Fibroblast of the conjunctiva (primary cell): Measurements from ENCODE around the gene TNIK.

Experiments
- DNase-seq: peaks from one replicate; pipeline ENCODE4 v3.0.0-alpha.2; 2010; ENCODE audit warnings: low read depth

TNIK gene

DNA sequence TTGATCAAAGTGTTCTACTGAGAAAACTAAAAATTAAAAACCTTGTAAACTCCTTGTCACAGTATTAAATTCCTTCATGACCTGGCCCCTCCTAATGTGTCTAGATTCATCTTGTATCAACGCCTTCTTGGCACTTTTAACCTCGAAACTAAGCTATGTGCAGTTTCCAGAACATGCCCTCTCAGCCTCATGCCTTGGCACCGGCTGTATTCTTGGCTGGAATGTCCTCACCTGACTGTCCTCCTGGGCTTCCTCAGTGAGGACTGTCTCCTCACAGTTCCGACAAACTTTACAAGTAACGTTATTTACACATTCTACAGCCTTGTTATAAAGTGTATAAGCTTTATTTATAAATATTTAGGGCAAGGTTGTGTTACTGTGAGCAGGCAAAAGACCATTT, 237.2 kb downstream of the TNIK start:
- no peak for DNase-seq

DNA sequence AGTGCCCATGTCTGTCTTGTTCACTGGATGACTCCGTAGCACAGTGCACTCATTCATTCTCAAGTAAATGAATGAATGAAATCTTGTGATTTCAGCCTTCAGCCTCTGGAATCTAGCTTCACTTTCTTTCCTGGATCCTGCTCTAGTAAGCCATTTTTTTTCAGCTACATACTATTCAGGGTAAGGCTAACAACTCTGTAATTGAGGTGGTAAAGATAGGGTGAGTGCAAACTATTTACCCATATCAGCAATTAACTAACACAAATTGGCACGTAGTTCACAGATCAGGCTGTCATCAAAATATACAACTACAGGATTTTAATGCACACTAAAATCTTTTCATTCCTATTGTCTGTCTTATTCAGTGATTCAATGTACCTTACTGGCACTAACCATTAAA, 238.6 kb downstream of the TNIK start:
- DNase-seq = no peak

DNA sequence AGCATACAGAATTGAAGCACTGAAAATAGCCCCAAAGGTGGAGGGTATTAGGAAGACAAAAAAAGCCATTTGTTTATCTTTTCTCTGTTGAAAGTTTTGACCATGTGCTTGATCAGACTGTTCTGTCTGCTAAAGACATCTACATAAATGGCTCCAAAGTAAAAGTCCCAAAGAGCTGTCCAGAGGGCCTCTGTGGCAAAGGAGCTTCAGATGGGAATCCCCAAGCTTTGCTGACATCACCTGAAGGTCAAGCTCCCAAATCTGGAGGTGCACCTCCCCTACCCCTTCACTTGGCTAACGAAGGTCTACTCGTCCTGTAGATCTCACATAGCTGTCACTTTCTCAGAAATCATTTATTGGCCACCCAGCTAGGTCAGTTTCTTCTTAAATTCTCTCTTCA, 239.1 kb downstream of the TNIK start:
- DNase-seq = no peak

DNA sequence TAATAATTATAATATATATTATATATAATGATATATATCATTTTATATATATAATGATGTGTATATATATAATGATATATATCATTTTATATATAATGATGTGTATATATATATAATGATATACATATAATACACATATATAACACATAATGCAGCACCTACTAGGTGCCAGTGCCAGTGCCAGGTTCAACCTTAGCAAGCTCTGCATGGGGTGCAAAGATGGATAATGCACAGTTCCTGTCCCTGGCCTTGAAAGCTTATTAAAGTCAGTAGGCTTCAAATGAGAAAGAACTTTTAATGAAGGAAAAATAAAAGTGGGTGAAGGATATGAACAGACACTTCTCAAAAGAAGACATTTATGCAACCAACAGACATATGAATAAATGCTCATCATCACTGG, 240.9 kb downstream of the TNIK start:
- DNase-seq = no peak

DNA sequence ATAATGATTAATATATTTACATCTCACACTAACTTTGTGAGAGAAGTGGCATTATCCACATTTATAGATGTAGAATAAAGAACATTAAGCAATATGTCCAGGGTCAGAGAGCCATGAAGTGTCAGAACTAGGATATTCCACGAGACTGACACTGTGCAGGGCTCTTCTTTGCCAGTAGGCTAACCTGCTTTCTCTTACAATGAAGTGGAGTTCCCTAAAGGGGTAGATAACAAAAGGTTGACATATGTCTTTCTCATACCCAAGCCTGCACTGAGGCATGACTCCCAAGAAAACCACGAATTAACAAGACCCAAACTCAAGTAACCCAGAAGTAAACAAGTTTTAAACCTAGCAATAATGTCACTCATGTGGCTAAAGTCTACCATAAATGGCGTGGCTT, 242.1 kb downstream of the TNIK start:
- no peak for DNase-seq

DNA sequence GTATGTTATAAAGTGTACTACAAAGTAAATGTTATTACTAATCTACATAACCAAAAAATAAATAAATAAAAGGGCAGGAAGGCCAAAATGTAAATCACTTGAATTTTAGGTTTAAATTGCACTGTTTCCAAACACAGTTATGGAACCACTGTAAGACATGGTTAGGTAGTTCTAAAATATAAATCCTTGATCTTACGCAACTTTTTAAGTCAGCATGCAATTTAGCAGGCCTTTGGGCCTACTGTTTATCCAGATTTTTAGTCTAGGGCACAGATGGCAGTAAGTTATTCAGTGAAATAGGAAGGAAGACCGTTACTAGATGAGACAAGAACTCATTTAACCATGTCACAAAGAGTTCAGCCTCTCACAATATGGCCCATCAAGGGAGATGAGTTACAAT, 246.3 kb downstream of the TNIK start:
- no peak for DNase-seq

DNA sequence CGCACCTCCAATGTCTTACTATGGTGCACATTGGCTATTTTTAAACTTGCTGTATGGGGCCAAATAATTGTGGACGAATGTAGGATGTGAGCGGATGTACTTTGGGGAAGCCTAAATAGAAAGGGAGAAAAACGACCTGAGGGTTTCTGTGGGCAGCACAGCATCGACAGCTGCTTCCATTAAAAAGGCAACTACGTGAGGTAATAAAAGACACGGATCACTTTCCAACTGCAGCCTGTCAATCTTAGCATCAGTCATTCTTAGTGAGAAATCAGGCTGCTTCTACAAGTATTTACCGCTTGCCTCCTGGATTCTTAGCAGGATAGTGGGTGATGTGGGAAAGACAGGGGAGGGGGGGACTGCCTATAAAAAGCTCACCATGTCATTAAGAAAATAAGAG, 247.0 kb downstream of the TNIK start:
- DNase-seq = no peak

DNA sequence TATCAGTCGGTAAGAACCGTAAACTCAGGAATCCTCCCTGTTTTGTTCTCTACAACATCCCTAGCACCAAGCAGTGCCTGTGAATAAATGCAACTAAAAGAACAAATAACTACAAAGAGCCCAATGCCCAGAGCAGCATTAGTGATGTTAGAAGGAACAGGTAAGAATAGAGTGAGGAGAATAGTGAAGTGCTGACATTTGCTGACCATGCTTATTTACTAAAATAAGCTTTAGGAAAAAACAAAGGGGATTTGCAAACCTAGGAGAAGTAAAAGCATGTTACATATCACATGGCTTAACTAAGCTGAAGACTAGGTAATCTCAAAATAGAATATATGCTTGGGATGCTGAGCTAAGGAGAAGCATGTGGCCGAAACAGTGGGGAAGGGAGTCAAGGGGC, 247.6 kb downstream of the TNIK start:
- DNase-seq = no peak

DNA sequence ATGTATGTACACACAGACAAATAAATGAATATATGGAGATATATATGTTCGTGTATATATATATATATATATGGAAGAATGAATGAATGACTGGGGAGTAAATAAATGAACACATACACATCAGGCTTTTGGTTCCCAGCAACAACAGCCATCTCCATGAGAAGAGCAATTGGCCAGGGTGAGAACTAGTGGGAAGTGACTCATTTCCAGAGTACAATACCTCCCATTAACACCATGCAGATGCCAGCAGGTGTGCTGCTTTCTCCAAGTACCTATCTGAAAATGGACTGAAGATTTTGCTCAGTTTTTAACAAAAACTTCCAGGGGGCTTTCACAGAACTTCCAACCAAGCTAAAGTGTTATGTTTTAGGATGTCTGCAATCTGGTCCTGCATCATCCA, 253.9 kb downstream of the TNIK start:
- DNase-seq = no peak

DNA sequence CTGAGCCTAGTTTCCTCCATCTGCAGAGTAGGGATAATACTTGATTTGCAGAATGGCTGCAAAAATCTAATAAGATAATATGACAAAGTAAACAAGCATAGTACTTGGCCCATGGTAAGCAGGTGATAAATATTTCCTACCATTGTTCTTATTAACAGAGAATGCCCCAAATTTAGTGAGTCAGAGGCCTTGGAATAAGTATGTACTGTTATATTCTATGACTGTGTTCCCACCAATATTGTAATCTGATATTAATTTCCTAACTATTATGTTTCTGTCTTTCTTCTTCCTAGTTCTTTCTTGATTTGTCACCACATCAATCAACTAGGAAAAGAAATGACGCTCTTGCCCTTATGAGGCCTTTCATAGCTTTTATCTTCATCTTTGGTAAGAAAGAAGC, 255.3 kb downstream of the TNIK start:
- no peak for DNase-seq

DNA sequence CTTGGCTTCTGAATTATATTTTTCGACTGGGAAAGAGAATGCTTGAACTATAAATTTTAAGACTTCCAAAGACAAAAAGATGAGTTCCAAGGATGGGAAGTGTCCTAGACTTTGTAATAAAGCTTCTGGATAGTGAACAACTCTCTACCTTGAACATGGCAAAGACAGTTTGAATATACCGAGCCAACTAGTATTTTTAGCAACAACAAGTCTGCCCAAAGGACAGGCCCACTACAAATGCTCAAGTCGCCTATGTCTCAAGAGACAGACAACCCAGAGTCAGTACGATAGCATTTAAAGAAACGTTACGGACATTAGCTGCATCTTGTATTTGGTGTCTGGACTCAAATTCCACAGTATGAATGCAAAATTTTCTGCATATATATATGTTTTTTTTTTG, 258.4 kb downstream of the TNIK start:
- DNase-seq = no peak

DNA sequence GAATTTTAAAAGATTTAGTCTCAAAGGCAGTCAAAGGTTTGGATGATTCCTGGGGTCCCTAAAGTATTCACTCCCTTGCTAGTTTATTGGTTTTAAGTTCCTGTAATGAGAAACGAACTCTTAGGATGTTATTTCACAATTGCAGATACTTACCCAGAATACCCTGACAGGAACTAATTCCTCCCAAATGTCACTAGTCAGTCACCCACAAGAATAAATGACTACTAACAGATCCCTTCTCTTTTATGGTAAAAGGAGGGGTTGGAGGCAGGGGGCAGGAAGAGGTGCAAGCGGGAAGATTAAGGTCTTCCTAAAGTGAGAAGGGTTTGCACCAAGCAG, 259.5 kb downstream of the TNIK start:
- DNase-seq = no peak

DNA sequence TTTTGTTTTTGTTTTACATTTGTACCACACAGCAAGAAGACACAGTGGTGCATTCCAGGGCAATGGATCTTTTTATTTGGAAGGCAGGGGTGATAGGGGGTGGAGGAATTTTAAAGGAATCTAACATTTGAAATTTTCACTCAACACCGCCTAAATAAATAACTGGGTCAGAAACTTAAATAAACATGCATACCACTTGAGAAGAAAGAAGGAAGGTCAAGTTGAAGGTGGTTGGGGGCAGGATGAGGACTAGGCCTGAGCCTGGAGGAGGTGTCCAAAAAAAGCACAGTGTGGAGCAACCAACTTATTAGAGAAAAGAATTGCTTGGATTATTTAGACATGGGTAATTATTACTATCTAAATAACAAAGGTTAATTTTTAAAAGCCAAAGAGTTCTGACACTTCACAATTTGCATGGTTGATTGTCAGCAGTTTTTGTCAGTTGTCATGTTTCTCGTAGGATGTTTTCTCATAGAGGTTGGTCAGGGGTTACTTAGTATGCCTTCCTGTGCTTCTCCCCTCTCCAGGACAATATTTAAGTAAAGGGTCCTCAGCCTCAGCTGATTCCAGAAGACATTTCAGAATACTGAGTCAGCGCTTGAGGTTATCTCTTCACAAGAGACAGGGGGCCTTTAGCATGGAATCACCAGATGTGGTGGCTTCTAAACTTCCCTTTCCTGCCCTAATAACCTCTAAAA, 260.0 kb downstream of the TNIK start:
- DNase-seq = no peak

DNA sequence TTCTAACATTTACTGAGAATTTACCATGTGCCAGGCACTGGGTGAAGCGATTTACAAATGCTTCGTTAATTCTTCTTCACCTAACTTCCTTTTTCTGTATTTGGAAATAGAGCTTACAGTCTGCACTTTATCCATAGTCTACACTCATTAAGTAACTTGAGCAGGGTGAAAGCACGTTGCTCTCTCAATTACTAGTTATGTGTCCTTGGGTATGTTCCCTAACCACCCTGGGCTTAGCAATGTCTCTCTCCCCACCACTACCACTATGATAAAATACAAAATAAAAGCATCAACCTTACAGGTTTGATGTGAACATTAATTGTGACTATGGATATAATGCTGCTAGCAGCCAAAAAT, 260.8 kb downstream of the TNIK start:
- no peak for DNase-seq

DNA sequence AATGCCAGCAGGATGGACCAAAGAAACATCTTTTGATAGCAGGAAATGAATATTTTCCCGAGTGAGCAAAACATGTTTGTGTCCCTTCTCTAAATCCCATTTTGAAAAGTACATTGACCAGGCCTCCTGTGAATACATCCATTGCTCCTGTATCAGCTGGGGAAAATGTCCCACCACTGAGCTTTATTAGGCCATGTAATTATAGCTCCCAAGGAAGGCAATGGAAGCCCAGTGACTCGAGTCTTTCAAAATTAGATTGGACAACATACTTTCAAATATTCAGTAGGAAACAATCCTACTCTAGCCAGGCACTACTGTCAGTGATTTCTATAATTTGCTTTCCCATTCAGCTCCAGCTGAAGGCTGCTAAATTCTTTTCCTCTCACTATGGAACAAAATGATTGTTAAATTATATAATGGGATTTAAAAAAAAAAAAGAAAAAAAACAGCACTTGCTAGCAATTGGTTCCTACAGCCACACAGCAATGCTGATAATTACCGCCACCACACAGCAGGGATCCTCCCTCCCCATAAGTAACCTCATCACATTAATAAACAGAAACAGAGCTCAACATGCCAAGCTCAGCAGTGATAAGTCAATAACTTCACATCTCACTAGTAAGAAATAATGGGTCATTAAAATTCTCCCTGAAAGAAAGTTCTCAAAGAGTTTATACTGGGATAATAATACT, 261.3 kb downstream of the TNIK start:
- DNase-seq = no peak

DNA sequence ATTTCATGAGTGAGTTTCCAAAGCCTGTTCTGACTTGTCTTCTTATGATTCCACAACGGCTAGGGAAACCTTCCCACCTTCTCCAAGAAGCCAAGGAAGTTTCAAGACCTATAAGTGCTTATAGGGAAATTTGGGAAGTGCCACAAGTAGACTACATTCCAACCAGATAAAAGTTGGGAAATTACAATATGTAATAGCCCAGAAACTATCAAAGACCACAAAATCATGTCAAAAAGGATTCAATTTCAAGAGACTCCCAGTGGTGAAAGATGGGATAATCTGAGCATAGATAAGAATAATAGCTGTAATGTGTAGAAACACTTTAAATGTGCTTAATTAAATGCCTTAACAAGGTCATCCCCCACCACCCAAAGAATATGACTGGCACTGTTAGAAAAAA, 264.5 kb downstream of the TNIK start:
- no peak for DNase-seq

DNA sequence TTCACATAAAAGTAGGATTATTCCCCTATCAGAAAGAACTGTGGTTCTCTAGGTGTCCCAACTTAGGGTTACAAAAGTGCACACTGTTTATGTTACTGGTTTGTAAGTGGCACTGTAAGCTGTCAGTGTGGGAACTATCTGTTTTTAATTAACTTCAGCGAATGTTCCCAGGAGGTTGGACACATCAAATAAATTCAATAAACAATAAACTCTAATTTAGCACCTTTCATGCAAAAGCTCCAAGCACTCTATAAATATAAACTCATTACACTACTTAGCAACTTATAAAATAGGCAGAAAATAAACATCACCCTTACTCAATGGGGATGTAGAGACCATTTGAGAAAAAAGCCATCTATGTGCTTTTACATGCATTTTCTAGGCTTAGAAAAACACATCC, 265.2 kb downstream of the TNIK start:
- no peak for DNase-seq

DNA sequence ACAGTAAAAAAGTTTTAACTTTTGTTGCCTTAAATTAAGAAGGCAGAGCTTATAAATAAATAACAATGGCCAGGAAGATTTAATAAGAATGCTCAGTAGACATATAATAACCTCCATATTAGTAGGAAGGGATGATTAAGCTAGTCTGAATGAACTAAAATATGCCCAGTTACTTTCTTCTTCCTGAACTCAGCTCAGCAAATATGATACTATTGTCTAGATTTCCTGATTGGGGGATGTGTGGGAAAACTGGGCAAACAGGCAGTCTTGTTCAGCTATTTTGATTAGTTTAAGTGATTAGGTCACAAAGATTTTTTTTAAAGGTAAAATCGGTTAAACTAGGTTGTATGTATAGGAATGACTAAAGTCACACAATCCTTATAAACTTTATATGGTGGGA, 266.5 kb downstream of the TNIK start:
- no peak for DNase-seq

DNA sequence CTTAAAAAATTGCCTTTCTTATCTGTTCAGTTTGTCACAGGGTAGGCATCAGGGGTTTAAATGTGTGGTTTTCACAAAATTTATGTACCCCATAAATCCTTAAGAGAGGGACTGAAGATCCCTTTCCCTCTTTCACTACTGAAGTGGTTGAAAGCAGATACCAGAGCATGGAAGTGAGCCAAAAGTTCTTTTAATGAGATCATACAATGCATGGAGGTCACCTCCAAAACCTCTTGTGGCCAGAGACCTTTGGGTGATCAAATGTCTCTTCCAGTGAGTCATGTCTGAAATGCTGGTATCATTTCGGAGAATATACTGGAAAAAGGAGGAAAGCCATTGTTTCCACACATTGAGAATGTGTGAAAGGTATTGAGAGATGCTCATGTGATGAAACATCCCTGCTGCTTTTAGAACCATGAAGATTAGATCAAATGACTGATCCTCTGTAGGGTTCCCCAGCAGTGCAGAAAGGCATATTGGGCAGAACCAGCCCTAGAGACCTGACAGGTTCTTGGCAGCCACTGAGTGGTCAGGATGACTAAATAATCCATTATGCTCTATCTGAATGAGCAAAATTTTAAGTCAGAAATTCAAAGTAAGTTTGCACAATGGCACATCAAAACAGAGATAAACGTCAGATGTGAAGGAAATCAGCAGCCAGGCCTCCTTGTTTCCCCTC, 267.9 kb downstream of the TNIK start:
- DNase-seq = peak; percentile 46

DNA sequence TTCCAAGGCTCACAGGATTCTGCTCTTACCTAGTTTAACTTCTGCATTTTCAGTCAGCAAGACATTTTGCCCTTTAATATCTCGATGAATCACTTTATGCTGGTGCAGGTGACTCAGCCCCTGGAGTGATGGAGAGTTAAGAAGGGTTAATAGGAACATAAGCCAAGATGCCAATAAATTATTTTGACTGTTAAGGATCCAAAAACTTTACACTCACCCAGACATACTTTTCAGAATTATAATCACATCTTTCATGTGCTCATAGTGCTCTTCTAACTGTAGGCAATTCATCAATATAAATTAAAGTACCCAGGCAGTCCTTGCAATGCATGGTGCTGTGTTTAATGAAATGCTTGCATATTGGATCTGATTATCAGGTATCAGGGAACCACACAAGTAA, 269.5 kb downstream of the TNIK start:
- no peak for DNase-seq

DNA sequence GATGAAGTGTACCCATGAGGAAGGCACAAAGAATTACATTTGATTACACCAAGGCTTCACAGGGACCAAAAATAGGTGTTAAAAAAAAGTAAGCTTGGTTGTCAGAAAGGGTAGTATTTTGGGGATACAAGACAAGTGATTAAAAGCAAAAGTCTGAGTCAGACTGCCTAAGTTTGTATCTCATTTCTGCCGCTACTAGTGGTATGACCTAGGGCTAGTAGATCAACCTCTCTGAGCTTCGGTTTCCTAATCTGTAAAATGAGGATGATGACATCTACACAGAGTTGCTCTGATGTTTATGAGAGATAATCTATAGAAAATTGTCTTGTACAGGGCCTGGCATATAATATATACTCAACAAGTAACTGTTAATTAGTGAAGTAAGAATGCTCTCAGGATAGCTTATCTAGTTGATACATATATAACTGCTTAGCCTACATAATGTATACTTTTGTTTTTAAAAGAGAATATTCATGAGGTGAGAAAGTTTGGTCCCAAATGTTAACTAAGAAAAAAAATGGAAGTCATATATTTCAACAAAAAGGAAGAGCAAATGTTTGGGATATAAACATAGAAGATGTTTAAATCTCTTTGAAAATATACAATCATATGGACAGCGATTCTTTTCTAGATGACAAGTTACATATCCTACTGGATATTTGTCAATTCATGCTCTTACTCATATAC, 270.7 kb downstream of the TNIK start:
- no peak for DNase-seq

DNA sequence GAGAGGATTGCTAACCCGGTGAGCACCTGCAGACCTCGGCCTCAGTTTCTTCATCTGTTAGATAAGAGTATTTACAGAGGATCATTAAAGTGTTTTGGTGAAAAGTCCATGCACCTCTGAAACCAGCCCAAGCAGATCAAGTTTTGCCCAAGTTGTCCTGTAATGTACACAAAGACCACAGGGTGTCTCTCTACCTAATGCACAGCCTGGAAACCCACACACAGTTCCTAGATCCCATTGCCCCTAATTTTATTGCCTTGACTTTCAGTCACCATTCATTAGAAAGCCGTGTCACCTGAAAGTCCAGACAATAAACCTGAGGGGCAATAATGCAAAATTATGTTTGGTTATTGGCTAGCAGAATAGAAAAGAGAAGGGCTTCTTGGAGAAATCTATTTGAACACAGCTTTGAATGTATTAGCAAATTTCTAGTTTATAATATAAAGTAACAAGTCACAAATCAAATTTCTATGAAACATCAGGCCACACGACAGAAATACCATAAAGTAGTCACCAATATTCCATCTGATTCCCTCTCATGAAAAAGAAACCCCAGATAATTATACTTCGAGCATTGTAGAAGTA, 272.4 kb downstream of the TNIK start:
- DNase-seq = no peak
